IPS-18c (cell line): ENCODE data around the gene HSH2D.
"Not testable (repeated sequence)": the region's sequence is repeated elsewhere in the genome, so short reads cannot be mapped to it uniquely, and the experiment has no call there.

Source experiments
- H3K4me3 ChIP-seq: 2 replicates; pipeline ENCODE4 v1.7.0; 2013; ENCODE audit warnings: low read depth, mild to moderate bottlenecking, low read length, moderate library complexity; ENCODE audit not compliant: insufficient read depth
- H3K9me3 ChIP-seq: one replicate; pipeline ENCODE4 v1.6.1; 2013; ENCODE audit warnings: mild to moderate bottlenecking, low read length, moderate library complexity; ENCODE audit not compliant: control insufficient read depth, insufficient read depth

HSH2D gene

GRCh38 chr19:16143399-16144215 is at the start of gene HSH2D:
Gene HSH2D, plus strand, starts transcription at chr19:16143685. Its CDS starts 5,066 bp downstream, at chr19:16148751.
- Histone ChIP-seq H3K9me3 (no peaks in the 10 kb centered on the region), H3K4me3 (no peak within 1 kb of the TSS)

GRCh38 chr19:16094360-16095070 is 49.0 kb upstream of the HSH2D start:
- Histone ChIP-seq H3K9me3 (no peaks in the 10 kb centered on the region), H3K4me3 (no peak overlapping the region)

- Histone ChIP-seq H3K4me3 (no peak overlapping the region), H3K9me3 (no peaks in the 10 kb centered on the region)
Measured at GRCh38 chr19:16095071-16095571, 48.4 kb upstream of the HSH2D start.

GRCh38 chr19:16096280-16096855 is 47.1 kb upstream of the HSH2D start:
- no peak overlapping the region for H3K4me3 ChIP-seq

GRCh38 chr19:16098416-16098768 is 45.1 kb upstream of the HSH2D start:
- H3K4me3 ChIP-seq: no peak overlapping the region
- no peaks in the 10 kb centered on the region for H3K9me3 ChIP-seq

More at GRCh38 chr19:16096280-16096855, 47.1 kb upstream of the HSH2D start:
- no peaks in the 10 kb centered on the region for H3K9me3 ChIP-seq

GRCh38 chr19:16098821-16099220 is 44.7 kb upstream of the HSH2D start:
- H3K4me3 ChIP-seq: no peak overlapping the region
- no peaks in the 10 kb centered on the region for H3K9me3 ChIP-seq

- not testable (repeated sequence) for H3K9me3 ChIP-seq, H3K4me3 ChIP-seq
Measured at GRCh38 chr19:16099314-16099965, 44.0 kb upstream of the HSH2D start.

- Histone ChIP-seq H3K9me3 (no peaks in the 10 kb centered on the region), H3K4me3 (no peak overlapping the region)
Measured at GRCh38 chr19:16100524-16100923, 43.0 kb upstream of the HSH2D start.

GRCh38 chr19:16104722-16105121 is 38.8 kb upstream of the HSH2D start:
- H3K9me3 ChIP-seq: no peaks in the 10 kb centered on the region
- H3K4me3 ChIP-seq: no peak overlapping the region

- no peaks in the 10 kb centered on the region for H3K9me3 ChIP-seq
Measured at GRCh38 chr19:16106121-16106520, 37.4 kb upstream of the HSH2D start.

GRCh38 chr19:16111160-16111908 is 32.2 kb upstream of the HSH2D start, which contains the start of gene RAB8A:
Gene RAB8A, plus strand, starts transcription at chr19:16111889. Its CDS starts 13 bp downstream, at chr19:16111902.
- peak within 1 kb of the TSS; percentile 90 for H3K4me3 ChIP-seq
- H3K9me3 ChIP-seq: no peaks in the 10 kb centered on the region

More at GRCh38 chr19:16106121-16106520, 37.4 kb upstream of the HSH2D start:
- H3K4me3 ChIP-seq: no peak overlapping the region

GRCh38 chr19:16111909-16112752 is 31.4 kb upstream of the HSH2D start:
- Histone ChIP-seq H3K9me3 (no peaks in the 10 kb centered on the region), H3K4me3 (peak overlapping the region; percentile 90)

- H3K9me3 ChIP-seq: no peaks in the 10 kb centered on the region
- H3K4me3 ChIP-seq: peak overlapping the region; percentile 90
Measured at GRCh38 chr19:16112778-16113177, 30.7 kb upstream of the HSH2D start.

GRCh38 chr19:16113727-16114126 is 29.8 kb upstream of the HSH2D start:
- Histone ChIP-seq H3K4me3 (no peak overlapping the region), H3K9me3 (no peaks in the 10 kb centered on the region)

- Histone ChIP-seq H3K4me3 (no peak overlapping the region), H3K9me3 (no peaks in the 10 kb centered on the region)
Measured at GRCh38 chr19:16115301-16116039, 28.0 kb upstream of the HSH2D start.
